HG02981 (cell line): ENCODE data around the gene REV1.
"Not testable (repeated sequence)": the region's sequence is repeated elsewhere in the genome, so short reads cannot be mapped to it uniquely, and the experiment has no call there.

Source experiments
- ATAC-seq: cut with Tn5 transposase; IDR thresholded peaks from one replicate; pipeline ENCODE4 v1.9.1; 2021; ENCODE audit warnings: mild to moderate bottlenecking, moderate library complexity; ENCODE audit not compliant: unreplicated experiment

The REV1 gene

GRCh38 chr2:99489761-99490622 lies at the start of gene REV1:
TSS of gene REV1 (minus strand) at chr2:99490017. CDS start at chr2:99464975, 25,042 bp downstream.
- peak; percentile 82 for ATAC-seq

DNA sequence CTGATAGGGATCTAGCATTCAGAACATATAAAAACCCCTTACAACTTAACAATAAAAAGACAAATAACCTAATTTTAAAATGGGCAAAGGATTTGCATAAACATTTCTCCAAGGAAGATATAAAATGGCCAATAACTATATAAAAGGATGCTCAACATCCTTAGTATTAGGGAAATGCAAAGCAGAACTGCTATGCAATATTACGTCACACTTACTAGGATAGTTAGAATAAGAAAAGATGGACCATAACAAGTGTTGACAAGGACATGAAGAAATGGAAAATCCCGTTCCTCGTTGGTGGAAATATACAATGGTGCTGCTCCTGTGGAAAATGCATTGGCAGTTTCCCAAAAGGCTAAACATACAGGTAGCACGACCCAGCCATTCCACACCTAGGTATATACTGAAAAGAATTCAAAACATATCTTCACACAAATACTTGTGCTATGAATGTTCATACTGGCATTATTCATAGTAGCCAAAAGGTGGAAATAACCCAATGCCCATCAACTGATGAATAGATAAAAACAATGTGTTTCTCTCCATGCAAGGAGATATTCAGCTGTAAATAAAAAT lies 48.2 kb upstream of the REV1 start:
- ATAC-seq: no peak

DNA sequence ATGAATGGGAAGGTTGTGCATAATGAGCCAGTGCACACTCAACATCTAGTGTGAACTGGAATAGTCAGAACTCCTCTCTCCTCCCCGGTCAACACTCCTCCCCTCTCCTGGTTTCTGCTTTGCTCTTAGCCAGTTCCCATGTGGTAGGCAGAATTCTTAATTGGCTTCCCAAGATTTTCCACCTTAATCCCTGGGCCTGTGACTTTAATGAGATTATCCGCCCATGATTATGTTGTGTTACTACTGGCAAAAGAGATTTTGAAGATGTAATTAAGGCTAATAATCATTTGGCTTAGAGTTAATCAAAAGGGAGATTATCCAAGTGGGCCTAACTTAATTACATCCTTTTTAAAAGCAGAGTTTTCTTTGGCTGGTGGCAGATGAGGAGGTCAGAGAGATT lies 34.2 kb upstream of the REV1 start:
- ATAC-seq: no peak

GRCh38 chr2:99522157-99522556 lies 32.3 kb upstream of the REV1 start:
- ATAC-seq: no peak

- no peak for ATAC-seq
Observed at GRCh38 chr2:99520813-99521212, 31.0 kb upstream of the REV1 start.

DNA sequence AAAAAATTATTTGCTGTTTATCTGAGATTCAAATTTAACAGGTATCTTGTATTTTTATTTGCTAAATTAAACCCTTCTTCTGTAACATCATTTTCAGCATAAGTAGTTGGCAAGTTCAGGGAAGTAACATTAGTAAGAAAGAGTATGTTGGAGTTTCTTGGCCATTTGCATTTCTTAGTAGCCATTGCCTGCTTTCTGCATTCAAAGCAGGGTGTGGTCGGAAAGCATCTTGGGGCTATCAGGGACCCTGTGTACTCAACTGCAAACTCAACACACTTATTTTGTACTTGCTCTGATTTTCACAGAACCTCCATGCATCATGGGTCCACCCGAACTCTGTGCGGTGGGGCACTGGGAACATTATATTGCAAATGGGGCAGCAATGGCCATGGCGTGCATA lies 30.4 kb upstream of the REV1 start:
- ATAC-seq: no peak

DNA sequence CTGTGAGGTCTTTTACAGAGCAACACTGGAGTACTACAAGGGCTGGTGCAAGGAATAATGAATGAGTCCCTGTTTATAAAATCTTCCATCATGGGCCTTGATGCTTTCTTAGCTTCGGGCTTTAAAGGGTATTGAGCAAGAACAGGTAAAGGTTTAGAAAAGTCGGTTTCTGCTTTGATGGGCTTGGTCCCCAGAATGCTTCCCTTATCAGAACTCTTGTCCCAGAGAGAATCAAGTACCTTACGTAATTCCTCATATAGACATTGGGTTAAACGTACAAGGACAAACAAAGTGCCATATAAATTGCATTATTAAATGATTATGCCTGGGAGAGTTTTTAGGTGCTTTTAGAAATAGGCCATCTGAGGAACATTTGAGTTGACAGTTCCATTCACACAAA lies 24.5 kb upstream of the REV1 start:
- ATAC-seq: no peak

- no peak for ATAC-seq
Observed at GRCh38 chr2:99512181-99512591, 22.4 kb upstream of the REV1 start.

DNA sequence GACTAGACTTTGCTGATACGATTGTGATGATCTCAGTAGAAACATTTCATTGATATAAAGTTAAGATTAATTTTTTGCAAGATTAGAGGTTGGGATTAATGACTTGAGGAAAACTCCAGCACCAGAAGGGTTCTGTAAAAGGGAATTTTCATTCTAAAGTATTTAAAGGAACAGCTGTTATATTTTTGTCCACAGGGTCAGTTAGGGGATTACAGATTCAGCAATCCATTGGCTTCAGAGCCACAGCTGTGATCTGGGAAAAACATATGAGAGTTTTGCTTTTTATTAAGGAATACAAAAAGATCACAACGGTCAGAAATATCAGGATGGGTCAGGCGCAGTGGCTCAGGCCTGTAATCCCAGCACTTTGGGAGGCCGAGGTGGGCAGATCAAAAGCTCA lies 19.6 kb upstream of the REV1 start:
- no peak for ATAC-seq

GRCh38 chr2:99507937-99508818 lies 18.4 kb upstream of the REV1 start:
- ATAC-seq: no peak

DNA sequence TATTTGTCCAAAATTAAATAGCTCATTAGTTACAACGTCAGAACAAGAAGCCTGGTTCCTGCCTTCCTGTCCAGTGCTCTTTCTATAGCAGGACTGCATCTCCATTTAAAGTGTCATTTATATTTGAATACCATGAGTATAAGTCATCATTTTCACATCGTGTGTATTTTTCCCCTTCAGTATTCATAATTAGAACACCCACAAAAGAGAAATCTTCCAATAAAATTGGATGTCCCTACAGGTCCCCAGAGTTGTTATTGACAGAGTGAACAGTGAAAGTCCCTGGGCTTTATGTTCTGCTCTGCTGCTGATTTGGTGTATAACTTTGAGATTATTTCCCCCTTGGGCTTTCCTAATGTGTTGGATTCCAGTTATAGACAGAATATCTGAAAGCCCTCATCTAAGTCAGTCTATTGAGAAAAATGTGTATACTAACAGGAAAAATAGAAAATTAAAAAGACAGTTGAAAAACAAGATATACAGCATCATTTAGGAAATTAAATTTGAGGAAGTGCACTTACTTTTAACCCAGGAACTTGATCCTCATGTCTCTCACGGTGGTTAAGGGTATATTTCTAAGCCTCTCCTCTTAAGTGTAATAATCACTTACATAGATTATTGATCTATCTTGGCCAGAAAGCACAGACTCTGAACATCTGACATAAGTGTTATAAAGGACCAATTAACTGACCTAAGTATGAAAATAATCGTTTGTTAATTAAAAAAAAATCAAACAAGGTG lies 15.2 kb upstream of the REV1 start:
- ATAC-seq: no peak

DNA sequence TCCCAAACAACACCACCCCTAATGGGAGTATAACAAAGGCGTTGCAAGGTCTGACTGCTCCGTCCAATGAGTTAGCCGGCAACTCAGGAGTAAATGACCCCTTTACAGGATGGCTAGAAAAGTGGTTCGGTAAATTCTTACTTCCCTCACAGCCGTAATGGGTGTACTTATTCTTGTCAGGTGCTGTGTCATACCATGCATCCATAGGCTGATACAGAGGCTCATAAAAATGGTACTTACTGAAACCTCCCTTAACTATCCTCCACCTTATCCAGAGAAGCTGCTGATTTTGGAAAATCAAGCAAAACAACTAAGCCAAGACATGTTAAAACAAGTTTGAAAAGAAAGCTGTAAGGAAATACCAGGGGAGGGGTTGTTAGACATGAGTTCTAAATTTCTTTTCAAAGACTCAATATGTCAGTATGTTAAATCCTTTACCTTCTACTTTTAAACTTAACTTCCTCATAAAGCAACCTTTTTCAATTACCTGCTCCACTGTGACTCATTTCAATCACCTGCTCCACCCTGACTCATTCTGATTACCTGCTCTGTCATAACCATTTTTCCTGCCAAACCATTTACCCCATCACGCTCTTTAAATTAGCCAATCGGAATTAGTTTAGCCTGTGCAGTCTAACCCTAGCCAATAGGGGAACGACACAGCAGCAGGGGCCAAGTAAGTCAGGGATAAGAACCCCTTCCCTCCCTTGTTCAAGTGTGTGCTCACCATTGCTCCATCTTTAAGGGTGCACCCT lies 14.0 kb upstream of the REV1 start:
- not testable (repeated sequence) for ATAC-seq

GRCh38 chr2:99496021-99496420 lies 6.2 kb upstream of the REV1 start:
- ATAC-seq: no peak

GRCh38 chr2:99495115-99495860 lies 5.5 kb upstream of the REV1 start:
- ATAC-seq: no peak

- no peak for ATAC-seq
Observed at GRCh38 chr2:99492721-99493120, 2.9 kb upstream of the REV1 start.

DNA sequence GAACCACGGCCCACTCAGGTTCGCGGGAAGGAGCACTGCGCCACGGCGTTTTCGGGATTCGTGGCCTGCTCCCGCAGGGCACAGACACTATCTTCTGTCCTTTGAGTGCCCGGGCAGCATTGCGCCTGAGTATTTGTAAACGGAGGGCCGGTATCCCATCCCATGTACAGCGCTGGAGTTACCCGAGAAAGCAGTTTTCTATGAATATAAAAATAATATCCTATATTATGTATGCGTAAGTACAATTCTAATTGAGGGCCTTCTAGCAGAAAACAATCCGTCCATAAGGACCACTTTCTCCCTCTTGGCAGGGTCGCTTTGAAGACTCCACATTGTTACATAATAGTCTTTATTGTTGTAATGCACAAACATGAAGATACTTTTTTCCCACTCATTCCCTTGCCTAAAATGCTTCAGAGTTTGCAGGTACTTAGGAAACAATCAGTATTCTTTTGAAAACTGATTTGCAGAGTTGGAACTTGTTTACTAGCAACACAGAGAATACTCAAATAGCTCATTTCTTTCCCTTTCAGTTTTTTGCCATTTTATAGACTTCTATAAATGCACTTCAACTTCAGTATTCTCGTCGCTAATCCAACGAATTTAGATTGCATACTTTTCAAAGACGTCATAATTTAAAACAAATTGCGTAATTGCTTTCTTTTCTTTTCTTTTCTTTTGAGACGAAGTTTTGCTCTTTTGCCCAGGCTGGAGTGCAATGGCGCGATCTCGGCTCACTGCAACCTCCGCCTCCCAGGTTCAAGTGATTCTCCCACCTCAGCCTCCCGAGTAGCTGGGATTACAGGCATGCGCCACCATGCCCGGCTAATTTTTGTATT lies 1.0 kb upstream of the REV1 start:
- no peak for ATAC-seq

DNA sequence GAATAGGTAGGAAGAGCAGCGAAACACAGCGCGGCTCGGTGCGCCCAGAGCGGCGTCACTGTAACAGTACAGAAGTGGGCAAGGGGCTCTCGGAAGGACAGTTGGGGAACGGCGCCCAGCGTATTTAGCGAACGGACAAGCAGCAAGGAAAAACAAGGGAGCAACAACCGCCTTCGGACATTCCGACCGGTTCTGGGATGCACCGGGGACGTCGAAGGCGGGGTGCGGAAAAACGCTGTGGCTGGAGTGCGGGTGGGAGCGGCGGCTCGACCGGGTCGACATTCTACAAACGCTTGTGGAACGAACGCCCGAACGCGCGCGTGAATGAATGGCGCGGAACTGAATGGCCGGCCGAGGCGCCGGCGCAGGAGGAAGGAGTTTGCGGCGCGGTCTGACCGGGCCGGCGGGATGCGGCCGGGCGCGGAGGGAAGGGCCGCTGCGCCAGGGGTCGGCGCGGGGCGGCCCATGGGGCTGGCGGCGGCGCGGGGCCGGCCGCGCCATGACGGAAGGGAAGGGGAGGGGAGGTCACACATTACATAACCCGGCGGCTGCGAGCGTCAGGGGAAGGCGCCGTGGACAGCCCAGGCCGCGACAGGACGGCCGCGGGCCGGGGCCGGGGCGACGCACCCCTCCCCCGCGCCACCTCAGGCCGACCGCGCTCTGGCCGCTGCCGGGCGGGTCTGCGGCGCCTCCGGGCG lies 605 bp downstream of the REV1 start:
- ATAC-seq: peak; percentile 31

- no peak for ATAC-seq
Observed at GRCh38 chr2:99488539-99489062, 1.2 kb downstream of the REV1 start.
